GM18511 (cell line): ENCODE results near the gene AACS.
A peak's percentile ranks its signal among the peaks of the same experiment; 100 is the strongest.

Experiments
- ATAC-seq: cut with Tn5 transposase; IDR thresholded peaks from one replicate; pipeline ENCODE4 v1.9.1; 2021; ENCODE audit warnings: mild to moderate bottlenecking, moderate library complexity; ENCODE audit not compliant: unreplicated experiment

The AACS gene

GRCh38 chr12:125149160-125150108 lies 84.2 kb downstream of the AACS start:
- peak; percentile 94 for ATAC-seq

GRCh38 chr12:125151284-125151683 lies 86.0 kb downstream of the AACS start:
- no peak for ATAC-seq

- ATAC-seq: no peak
Measured at GRCh38 chr12:125152463-125152862, 87.2 kb downstream of the AACS start.

GRCh38 chr12:125155366-125155765 lies 90.1 kb downstream of the AACS start:
- no peak for ATAC-seq

GRCh38 chr12:125157177-125157576 lies 91.9 kb downstream of the AACS start:
- ATAC-seq: no peak

- ATAC-seq: no peak
Measured at GRCh38 chr12:125159702-125160101, 94.5 kb downstream of the AACS start.

- no peak for ATAC-seq
Measured at GRCh38 chr12:125160281-125160955, 95.2 kb downstream of the AACS start.

GRCh38 chr12:125161712-125162022 lies 96.4 kb downstream of the AACS start:
- no peak for ATAC-seq

GRCh38 chr12:125162489-125163028 lies 97.3 kb downstream of the AACS start:
- no peak for ATAC-seq

- ATAC-seq: no peak
Measured at GRCh38 chr12:125163148-125163547, 97.9 kb downstream of the AACS start.

- ATAC-seq: no peak
Measured at GRCh38 chr12:125164541-125164940, 99.3 kb downstream of the AACS start.

GRCh38 chr12:125166041-125166440 lies 100.8 kb downstream of the AACS start:
- no peak for ATAC-seq

- ATAC-seq: no peak
Measured at GRCh38 chr12:125167658-125168057, 102.4 kb downstream of the AACS start.

- no peak for ATAC-seq
Measured at GRCh38 chr12:125169451-125169850, 104.2 kb downstream of the AACS start.

GRCh38 chr12:125169870-125170269 lies 104.6 kb downstream of the AACS start:
- no peak for ATAC-seq

GRCh38 chr12:125171267-125171666 lies 106.0 kb downstream of the AACS start:
- no peak for ATAC-seq

GRCh38 chr12:125172231-125172850 lies 107.1 kb downstream of the AACS start:
- ATAC-seq: no peak

- ATAC-seq: no peak
Measured at GRCh38 chr12:125175576-125175975, 110.3 kb downstream of the AACS start.

GRCh38 chr12:125178222-125178621 lies 113.0 kb downstream of the AACS start:
- ATAC-seq: no peak

GRCh38 chr12:125180144-125180543 lies 114.9 kb downstream of the AACS start:
- ATAC-seq: no peak

- no peak for ATAC-seq
Measured at GRCh38 chr12:125181107-125181506, 115.9 kb downstream of the AACS start.
